Liver (tissue), 9 donors: ENCODE data around the gene SERPINB2. TPM values are rescaled to one million over a fixed set of nuclear protein-coding genes. Genes with fewer than 3 reads are reported as not detected.

Experiments
- DNase-seq: peaks from one replicate; pipeline ENCODE4 v3.0.0-alpha.2; 2017; ENCODE audit warnings: low spot score
- H3K27ac ChIP-seq, 2 donors: one replicate each; pipeline ENCODE4 v1.7.0; 2013; ENCODE audit warnings: inconsistent platforms in 2 of 2, low read length in 2 of 2, control low read depth in 1 of 2, low read depth in 1 of 2, mild to moderate bottlenecking in 1 of 2
- H3K27me3 ChIP-seq, 4 donors: one replicate each; pipeline versions ENCODE4 v1.6.1 to v1.7.0; 2013; ENCODE audit warnings: low read length in 3 of 4, inconsistent platforms in 1 of 4, mild to moderate bottlenecking in 1 of 4, moderate library complexity in 1 of 4; ENCODE audit not compliant: control insufficient read depth in 4 of 4, insufficient read depth in 4 of 4
- H3K36me3 ChIP-seq, 4 donors: one replicate each; pipeline versions ENCODE4 v1.6.1 to v1.7.0; 2013; ENCODE audit warnings: low read length in 3 of 4, mild to moderate bottlenecking in 3 of 4, low read depth in 1 of 4, moderate library complexity in 1 of 4; ENCODE audit not compliant: control insufficient read depth in 4 of 4, insufficient read depth in 3 of 4
- H3K4me1 ChIP-seq, 4 donors: one replicate each; pipeline versions ENCODE4 v1.6.1 to v1.7.0; 2013; ENCODE audit warnings: low read length in 3 of 4, mild to moderate bottlenecking in 3 of 4, moderate library complexity in 1 of 4; ENCODE audit not compliant: control insufficient read depth in 4 of 4, insufficient read depth in 4 of 4
- H3K4me3 ChIP-seq, 3 donors: one replicate each; pipeline versions ENCODE4 v1.6.1 to v1.7.0; 2013; ENCODE audit warnings: low read length in 3 of 3, control low read depth in 1 of 3, low read depth in 1 of 3, mild to moderate bottlenecking in 1 of 3
- H3K9ac ChIP-seq, 2 donors: one replicate each; pipeline ENCODE4 v1.7.0; 2013; ENCODE audit warnings: low read length in 2 of 2, mild to moderate bottlenecking in 2 of 2, moderate library complexity in 2 of 2, control low read depth in 1 of 2, low read depth in 1 of 2
- H3K9me3 ChIP-seq, 4 donors: one replicate each; pipeline versions ENCODE4 v1.6.1 to v1.7.0; 2013; ENCODE audit warnings: low read length in 3 of 4; ENCODE audit not compliant: control insufficient read depth in 4 of 4
- CTCF ChIP-seq: fragments of 150-350 bp; IDR thresholded peaks from 2 replicates; pipeline ENCODE4 v1.5.1; 2017; ENCODE audit warnings: improper control_type of control experiment, low read depth, low read length; ENCODE audit not compliant: missing input control
- EGR1 ChIP-seq, 2 donors: IDR thresholded peaks; 2 replicates each; pipeline ENCODE4 v1.6.1; 2016 to 2018; ENCODE audit warnings: antibody characterized with exemption in 2 of 2, low read depth in 2 of 2
- FOXA1 ChIP-seq: IDR thresholded peaks from 2 replicates; pipeline ENCODE4 v1.6.1; 2016; ENCODE audit warnings: antibody characterized with exemption
- FOXA2 ChIP-seq: IDR thresholded peaks from 2 replicates; pipeline ENCODE4 v1.6.1; 2016; ENCODE audit warnings: antibody characterized with exemption
- GABPA ChIP-seq, 2 donors: IDR thresholded peaks in 1 of 2; conservative IDR thresholded peaks in 1 of 2; 2 replicates each; pipeline ENCODE4 v1.6.1; 2016; ENCODE audit warnings: antibody characterized with exemption in 2 of 2, mild to moderate bottlenecking in 1 of 2, moderate library complexity in 1 of 2
- HNF4A ChIP-seq, 2 donors: conservative IDR thresholded peaks; 2 replicates each; pipeline ENCODE4 v1.6.1; 2016; ENCODE audit warnings: antibody characterized with exemption in 2 of 2, mild to moderate bottlenecking in 2 of 2
- HNF4G ChIP-seq: IDR thresholded peaks from 2 replicates; pipeline ENCODE4 v1.6.1; 2016; ENCODE audit warnings: antibody characterized with exemption
- JUND ChIP-seq, 2 donors: IDR thresholded peaks; 2 replicates each; pipeline ENCODE4 v1.6.1; 2016; ENCODE audit warnings: antibody characterized with exemption in 2 of 2
- MAX ChIP-seq: IDR thresholded peaks from 2 replicates; pipeline ENCODE4 v1.6.1; 2016; ENCODE audit warnings: antibody characterized with exemption
- NR2F2 ChIP-seq: IDR thresholded peaks from 2 replicates; pipeline ENCODE4 v1.6.1; 2016; ENCODE audit warnings: antibody characterized with exemption
- RAD21 ChIP-seq, 2 donors: IDR thresholded peaks; 2 replicates each; pipeline ENCODE4 v1.6.1; 2016; ENCODE audit warnings: antibody characterized with exemption in 2 of 2, mild to moderate bottlenecking in 2 of 2
- REST ChIP-seq: IDR thresholded peaks from 2 replicates; pipeline ENCODE4 v1.6.1; 2016; ENCODE audit warnings: antibody characterized with exemption, mild to moderate bottlenecking
- RXRA ChIP-seq, 2 donors: IDR thresholded peaks; 2 replicates each; pipeline ENCODE4 v1.6.1; 2017 to 2018; ENCODE audit warnings: antibody characterized with exemption in 2 of 2, mild to moderate bottlenecking in 1 of 2
- SP1 ChIP-seq: IDR thresholded peaks from 2 replicates; pipeline ENCODE4 v1.6.1; 2018; ENCODE audit warnings: antibody characterized with exemption, mild to moderate bottlenecking
- TAF1 ChIP-seq: conservative IDR thresholded peaks from 2 replicates; pipeline ENCODE4 v1.6.1; 2016; ENCODE audit warnings: antibody characterized with exemption, mild to moderate bottlenecking
- YY1 ChIP-seq: IDR thresholded peaks from 2 replicates; pipeline ENCODE4 v1.6.1; 2016; ENCODE audit warnings: antibody characterized with exemption, mild to moderate bottlenecking
- ZBTB33 ChIP-seq: IDR thresholded peaks from 2 replicates; pipeline ENCODE4 v1.6.1; 2016; ENCODE audit warnings: antibody characterized with exemption
- WGBS: extraction: QIAGEN DNeasy Blood & Tissue Kit; methylation state at CpG from one replicate; pipeline ENCODE4 v1.1.7; 2013; 5-methylcytosine and 5-hydroxymethylcytosine counted together
- polyA plus RNA-seq, 2 donors: library from polyadenylated mRNA; stranded (reverse) in 1 of 2; unstranded in 1 of 2; fragments of 200-250 nt in 1 of 2; fragments of >200 nt in 1 of 2; fragmentation: Nextera tagmentation in 1 of 2; extraction: Ambion mirVana in 1 of 2; gene quantifications; one replicate each; pipeline versions ENCODE4 v1.2.1 to v1.2.3, GENCODE V29; 2013 to 2015
- total RNA-seq, 2 donors: library from RNA; depleted of rRNA; stranded (reverse); fragments of >200 nt; gene quantifications; one replicate each; pipeline ENCODE4 v1.2.3, GENCODE V29; 2014
- donor health status: healthy.
- donor health status: healthy.
- donor health status: healthy.
- donor health status: healthy.
- donor health status: healthy.

SERPINB2 gene
- total and polyA plus RNA-seq, 4 donors: 0.02 to 1.7 TPM; not detected in 2

GRCh38 chr18:63903851-63904570 is 16.5 kb downstream of the SERPINB2 start:
- no peak for DNase-seq
- no peak overlapping the region for H3K9ac ChIP-seq
- WGBS: 95% methylated on average over 1 of the region's 1 CpG
- no peaks in the 10 kb centered on the region for H3K27me3 ChIP-seq
- no peak overlapping the region for H3K4me3 ChIP-seq
- no peaks in the 10 kb centered on the region for H3K4me1 ChIP-seq
- TF ChIP-seq RAD21 (IDR thresholded peaks at IDR 0.05) (no peak), HNF4A (conservative IDR thresholded peaks at IDR 0.05) (no peak), FOXA1 (no peak), REST (no peak), NR2F2 (no peak), MAX (no peak), GABPA (IDR thresholded peaks at IDR 0.05 in 1 of 2, conservative IDR thresholded peaks at IDR 0.05 in 1 of 2) (no peak), SP1 (no peak), FOXA2 (no peak), HNF4G (no peak), CTCF (no peak), RXRA (IDR thresholded peaks at IDR 0.05) (no peak), YY1 (no peak), EGR1 (IDR thresholded peaks at IDR 0.05; ENCODE audit: low read depth in 2 of 2) (no peak), JUND (IDR thresholded peaks at IDR 0.05) (no peak), ZBTB33 (no peak)
- H3K36me3 ChIP-seq: no peaks in the 10 kb centered on the region
- no peak overlapping the region for H3K27ac ChIP-seq
- no peaks in the 10 kb centered on the region for H3K9me3 ChIP-seq

GRCh38 chr18:63904694-63905093 is 17.2 kb downstream of the SERPINB2 start:
- Histone ChIP-seq H3K36me3 (no peaks in the 10 kb centered on the region), H3K4me1 (no peaks in the 10 kb centered on the region), H3K27me3 (no peaks in the 10 kb centered on the region), H3K27ac (no peak overlapping the region), H3K9ac (no peak overlapping the region), H3K9me3 (no peaks in the 10 kb centered on the region), H3K4me3 (no peak overlapping the region)
- 54% methylated on average over 1 of the region's 1 CpG for WGBS
- DNase-seq: no peak
- TF ChIP-seq HNF4A (conservative IDR thresholded peaks at IDR 0.05) (no peak), FOXA2 (no peak), RAD21 (IDR thresholded peaks at IDR 0.05) (no peak), ZBTB33 (no peak), NR2F2 (no peak), TAF1 (no peak), REST (no peak), FOXA1 (no peak), YY1 (no peak), JUND (IDR thresholded peaks at IDR 0.05) (no peak), EGR1 (IDR thresholded peaks at IDR 0.05; ENCODE audit: low read depth in 2 of 2) (no peak), GABPA (IDR thresholded peaks at IDR 0.05 in 1 of 2, conservative IDR thresholded peaks at IDR 0.05 in 1 of 2) (no peak)
